Sigmoid colon (tissue), 4 donors: ENCODE data around the gene ABCF2.

ENCODE experiments used
- EP300 ChIP-seq, 4 donors: sonication (generic); formaldehyde crosslinking; IDR thresholded peaks; one replicate each; pipeline ENCODE4 v1.6.1; 2017; ENCODE audit warnings: antibody characterized with exemption in 4 of 4
- POLR2AphosphoS5 ChIP-seq, 4 donors: sonication (generic); formaldehyde crosslinking; IDR thresholded peaks; one replicate each; pipeline ENCODE4 v1.6.1; 2017; ENCODE audit warnings: antibody characterized with exemption in 4 of 4

DNA sequence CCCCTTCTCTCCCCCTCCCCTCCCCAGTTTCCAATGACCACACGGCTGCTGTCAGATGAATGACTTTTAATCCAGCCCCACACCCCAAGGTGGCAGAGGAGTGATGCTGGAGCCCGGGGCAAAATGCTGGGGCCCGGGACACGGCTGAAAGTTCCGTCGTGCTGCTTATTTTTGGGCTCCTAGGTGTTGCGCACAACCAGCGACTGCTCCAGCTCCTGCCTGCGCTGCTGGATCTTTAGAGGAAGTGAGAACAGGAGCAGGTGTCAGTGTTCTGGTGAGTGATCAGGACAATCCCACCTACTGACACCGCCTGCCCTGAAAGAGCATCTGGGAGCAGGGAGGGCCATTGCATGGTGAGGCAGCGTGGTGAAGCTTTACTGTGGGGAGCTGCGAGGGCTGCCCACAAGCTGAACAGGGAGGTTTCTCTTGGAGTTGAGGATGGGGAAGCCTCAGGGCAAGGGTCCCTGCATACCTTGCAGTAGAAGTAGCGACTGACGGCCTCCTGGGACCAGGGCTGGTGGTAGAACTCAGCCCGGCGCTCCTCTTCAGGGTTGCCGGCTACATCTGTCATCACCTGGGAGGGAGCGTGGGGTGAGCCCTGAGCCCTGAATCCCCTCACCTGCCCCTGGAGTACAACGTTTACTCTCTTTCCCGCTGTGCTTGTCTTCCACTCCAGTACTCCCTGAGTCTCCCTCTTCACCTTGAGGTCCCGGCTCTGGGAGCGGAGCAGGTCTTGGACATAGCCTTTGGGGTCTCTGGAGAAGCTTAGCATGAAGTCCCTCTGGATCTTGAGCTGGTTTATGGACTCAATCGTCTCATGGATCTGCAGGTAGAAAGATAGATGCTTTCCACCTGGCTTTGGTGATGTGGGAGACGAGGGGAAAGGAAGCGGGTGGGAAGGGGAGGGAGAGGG lies 12.2 kb upstream of the ABCF2 start:
- TF ChIP-seq EP300 (IDR thresholded peaks at IDR 0.05) (no peak), POLR2AphosphoS5 (IDR thresholded peaks at IDR 0.05) (no peak)
